HCT116 (cell line): ENCODE results near the gene XIAP. TPM values are rescaled to one million over a fixed set of nuclear protein-coding genes. Genes with fewer than 3 reads are reported as not detected.
A peak's percentile ranks its signal among the peaks of the same experiment; 100 is the strongest.

ENCODE experiments used
- ATAC-seq: fragments of 200-7000 bp; cut with Tn5 transposase; 2 replicates; pipeline ENCODE4 v1.9.1; 2020; ENCODE audit warnings: mild to moderate bottlenecking, moderate library complexity
- BruUV-seq: library from RNA; stranded (reverse); fragments of 400-500 nt; replicated peaks from 2 replicates; lab custom pipeline; 2021; lab: Mats Ljungman, UMichigan
- CTCF ChIA-PET: fragments of 300-600 bp; sonication (Branson Sonifier 250); formaldehyde crosslinking; loops from one replicate; lab custom pipeline; 2021; ENCODE audit warnings: antibody characterized with exemption; lab: Charles Lee
- POLR2A ChIA-PET: fragments of 300-600, 350-600 bp; sonication (Branson Sonifier 250); formaldehyde crosslinking; loops from one replicate; lab custom pipeline; 2021; ENCODE audit warnings: antibody characterized with exemption; lab: Charles Lee
- RAD21 ChIA-PET, 2 experiments: fragments of 300-600 bp; sonication (Branson Sonifier 250); formaldehyde crosslinking; loops; one replicate each; lab custom pipeline; 2023; ENCODE audit warnings: low total read pairs in 2 of 2; ENCODE audit not compliant: uncharacterized antibody in 2 of 2, unreplicated experiment in 2 of 2, low non-redundant PET in 1 of 2; lab: Charles Lee
- DNase-seq: peaks from one replicate; pipeline ENCODE4 v3.0.0-alpha.2; 2010; ENCODE audit warnings: low read depth, low spot score
- H2AFZ ChIP-seq: fragments of 200-600 bp; shearing (Covaris generic), sonication (generic); 2 replicates; pipeline ENCODE4 v1.6.1; 2017; ENCODE audit warnings: low read depth, mixed run types, mixed read lengths, antibody characterized with exemption, low read length; ENCODE audit not compliant: poor library complexity, severe bottlenecking
- H3K27ac ChIP-seq: 2 replicates; pipeline ENCODE4 v1.5.1; 2012; ENCODE audit warnings: low read depth, low read length
- H3K27me3 ChIP-seq: fragments of 200-600 bp; sonication (generic); 2 replicates; pipeline ENCODE4 v1.6.1; 2016; ENCODE audit warnings: mixed run types, low read length, mixed read lengths; ENCODE audit not compliant: insufficient read depth
- H3K36me3 ChIP-seq, 2 experiments: fragments of 200-500 bp in 1 of 2; fragments of 200-600 bp in 1 of 2; sonication (Bioruptor generic) in 1 of 2; sonication (generic) in 1 of 2; 2 replicates each; pipeline versions ENCODE4 v1.5.1 to v1.6.1; 2014 to 2016; ENCODE audit warnings: low read length in 2 of 2, inconsistent platforms in 1 of 2, mixed read lengths in 1 of 2, mixed run types in 1 of 2; ENCODE audit not compliant: insufficient read depth in 2 of 2, control insufficient read depth in 1 of 2
- H3K4me1 ChIP-seq, 2 experiments: fragments of 200-600 bp in 1 of 2; sonication (generic) in 1 of 2; 2 replicates each; pipeline versions ENCODE4 v1.5.1 to v1.6.1; 2012 to 2017; ENCODE audit warnings: low read length in 2 of 2, inconsistent platforms in 1 of 2, mild to moderate bottlenecking in 1 of 2, mixed read lengths in 1 of 2, mixed run types in 1 of 2, moderate library complexity in 1 of 2; ENCODE audit not compliant: insufficient read depth in 2 of 2, control insufficient read depth in 1 of 2
- H3K4me2 ChIP-seq: fragments of 200-600 bp; sonication (generic); 2 replicates; pipeline ENCODE4 v1.6.1; 2017; ENCODE audit warnings: mixed run types, low read length, mixed read lengths
- H3K4me3 ChIP-seq, 2 experiments: fragments of 200-600 bp in 1 of 2; sonication (generic) in 1 of 2; replicated peaks in 1 of 2; 2 replicates each; pipeline ENCODE4 v1.5.1; 2011 to 2016; ENCODE audit warnings: low read length in 2 of 2, control low read depth in 1 of 2, low read depth in 1 of 2, mild to moderate bottlenecking in 1 of 2, mixed read lengths in 1 of 2, mixed run types in 1 of 2
- H3K79me2 ChIP-seq: fragments of 200-600 bp; sonication (generic); 2 replicates; pipeline ENCODE4 v1.6.1; 2017; ENCODE audit warnings: mild to moderate bottlenecking, mixed run types, low read length, moderate library complexity, mixed read lengths; ENCODE audit not compliant: insufficient read depth
- H3K9ac ChIP-seq: fragments of 200-600 bp; sonication (generic); 2 replicates; pipeline ENCODE4 v1.6.1; 2016; ENCODE audit warnings: low read length, mixed read lengths
- H3K9me2 ChIP-seq: fragments of 200-600 bp; sonication (generic), shearing (Covaris generic); 2 replicates; pipeline ENCODE4 v1.6.1; 2017; ENCODE audit warnings: mixed run types, mild to moderate bottlenecking, moderate library complexity; ENCODE audit not compliant: insufficient read depth
- H3K9me3 ChIP-seq, 2 experiments: fragments of 200-500 bp in 1 of 2; fragments of 200-600 bp in 1 of 2; sonication (Bioruptor generic) in 1 of 2; sonication (generic) in 1 of 2; 2 replicates each; pipeline ENCODE4 v1.6.1; 2014 to 2017; ENCODE audit warnings: low read length in 2 of 2, mixed read lengths in 2 of 2, inconsistent platforms in 1 of 2, low read depth in 1 of 2, mild to moderate bottlenecking in 1 of 2, mixed run types in 1 of 2, moderate library complexity in 1 of 2; ENCODE audit not compliant: control insufficient read depth in 1 of 2, insufficient read depth in 1 of 2
- H4K20me1 ChIP-seq: fragments of 200-600 bp; sonication (generic), shearing (Covaris generic); 2 replicates; pipeline ENCODE4 v1.6.1; 2017; ENCODE audit warnings: mixed run types, mild to moderate bottlenecking, moderate library complexity; ENCODE audit not compliant: insufficient read depth
- CBX3 ChIP-seq: IDR thresholded peaks from 2 replicates; pipeline ENCODE4 v1.6.1; 2012; ENCODE audit warnings: low read depth
- CEBPB ChIP-seq: IDR thresholded peaks from 2 replicates; pipeline ENCODE4 v1.6.1; 2012; ENCODE audit warnings: low read depth
- EGR1 ChIP-seq: IDR thresholded peaks from 2 replicates; pipeline ENCODE4 v1.6.1; 2012; ENCODE audit warnings: low read depth
- ELF1 ChIP-seq: IDR thresholded peaks from 2 replicates; pipeline ENCODE4 v1.6.1; 2012; ENCODE audit warnings: low read depth, borderline replicate concordance
- EZH2 ChIP-seq: fragments of 200-600 bp; sonication (generic); IDR thresholded peaks from 2 replicates; pipeline ENCODE4 v1.6.1; 2017; ENCODE audit warnings: antibody characterized with exemption, mixed run types
- EZH2phosphoT487 ChIP-seq: fragments of 200-600 bp; IDR thresholded peaks from 2 replicates; pipeline ENCODE4 v1.6.1; 2018; ENCODE audit warnings: antibody characterized with exemption, borderline replicate concordance
- FOSL1 ChIP-seq: IDR thresholded peaks from 2 replicates; pipeline ENCODE4 v1.6.1; 2012; ENCODE audit warnings: low read depth
- JUND ChIP-seq: IDR thresholded peaks from 2 replicates; pipeline ENCODE4 v1.6.1; 2012
- POLR2A ChIP-seq: IDR thresholded peaks from 2 replicates; pipeline ENCODE4 v1.7.0; 2011; ENCODE audit warnings: borderline replicate concordance; ENCODE audit not compliant: insufficient read depth, insufficient read length; ENCODE audit errors: extremely low read depth
- SIN3A ChIP-seq: IDR thresholded peaks from 2 replicates; pipeline ENCODE4 v1.6.1; 2012; ENCODE audit warnings: low read depth
- SP1 ChIP-seq: IDR thresholded peaks from 2 replicates; pipeline ENCODE4 v1.6.1; 2012; ENCODE audit warnings: low read depth
- SRF ChIP-seq: IDR thresholded peaks from 2 replicates; pipeline ENCODE4 v1.6.1; 2012; ENCODE audit warnings: low read depth
- TCF7L2 ChIP-seq: IDR thresholded peaks from 2 replicates; pipeline ENCODE4 v1.7.0; 2011; ENCODE audit warnings: borderline replicate concordance, inconsistent platforms; ENCODE audit not compliant: insufficient read depth, insufficient read length; ENCODE audit errors: extremely low read depth
- YY1 ChIP-seq: IDR thresholded peaks from 2 replicates; pipeline ENCODE4 v1.6.1; 2011; ENCODE audit warnings: low read length, low read depth, moderate library complexity, mild to moderate bottlenecking; ENCODE audit not compliant: insufficient replicate concordance; ENCODE audit errors: extremely low read depth
- intact Hi-C: fragments of 100-400 bp; cut with micrococcal nuclease; formaldehyde crosslinking; loops from 2 replicates; pipeline ENCODE4 v1.10.0; 2022
- total RNA-seq: library from RNA; stranded (reverse); gene quantifications from one replicate; pipeline ENCODE4 v1.2.1, GENCODE V29; 2021; ENCODE audit not compliant: unreplicated experiment
- TF ChIP-seq, protein P1 (sequence below): IDR thresholded peaks from 2 replicates; pipeline ENCODE4 v1.6.1; 2012; ENCODE audit warnings: low read depth
- TF ChIP-seq, protein P2 (sequence below): IDR thresholded peaks from 2 replicates; pipeline ENCODE4 v1.6.1; 2012
- TF ChIP-seq, protein P3 (sequence below): IDR thresholded peaks from 2 replicates; pipeline ENCODE4 v1.6.1; 2012
- TF ChIP-seq, protein P4 (sequence below): IDR thresholded peaks from 2 replicates; pipeline ENCODE4 v1.6.1; 2011; ENCODE audit warnings: mild to moderate bottlenecking, low read length, moderate library complexity; ENCODE audit not compliant: insufficient replicate concordance; ENCODE audit errors: extremely low read depth

XIAP gene
- total RNA-seq, 1 experiment from 2014 or later, result 41.0 TPM

DNA sequence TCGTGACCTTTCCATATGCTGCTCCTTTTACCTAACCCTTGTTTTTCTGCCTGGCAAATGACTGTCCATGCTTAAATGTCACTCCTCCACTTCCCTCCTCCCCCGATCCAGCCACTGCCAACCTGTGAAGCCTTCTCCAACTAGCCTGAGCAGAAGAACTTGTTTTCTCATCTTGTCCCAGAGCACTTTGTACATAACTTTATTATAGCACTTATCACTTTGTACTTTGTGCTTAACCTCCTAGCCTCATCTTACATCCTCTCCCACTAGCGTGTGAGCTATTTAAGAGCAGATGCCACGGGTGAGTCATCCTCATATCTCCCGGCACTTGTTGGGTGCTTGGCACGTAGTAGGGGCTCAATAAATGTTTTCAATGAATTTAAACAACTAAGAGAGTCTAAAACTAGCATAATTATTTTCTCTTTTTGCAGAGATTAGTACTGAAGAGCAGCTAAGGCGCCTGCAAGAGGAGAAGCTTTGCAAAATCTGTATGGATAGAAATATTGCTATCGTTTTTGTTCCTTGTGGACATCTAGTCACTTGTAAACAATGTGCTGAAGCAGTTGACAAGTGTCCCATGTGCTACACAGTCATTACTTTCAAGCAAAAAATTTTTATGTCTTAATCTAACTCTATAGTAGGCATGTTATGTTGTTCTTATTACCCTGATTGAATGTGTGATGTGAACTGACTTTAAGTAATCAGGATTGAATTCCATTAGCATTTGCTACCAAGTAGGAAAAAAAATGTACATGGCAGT, 46.9 kb downstream of the XIAP start:
- H3K27ac ChIP-seq, result no peak overlapping the region
- H3K27me3 ChIP-seq, result no peaks in the 10 kb centered on the region
- intact Hi-C loops, result no loop called here
- no peaks in the 10 kb centered on the region for H3K79me2 ChIP-seq
- no peak overlapping the region for H2AFZ ChIP-seq
- no peaks in the 10 kb centered on the region for H3K9me2 ChIP-seq
- peak overlapping the region; percentile 23; the same call in 1 of the 2 replicates for H3K4me2 ChIP-seq
- ATAC-seq, result peak; percentile 25; the same call in 1 of the 2 replicates
- no peaks in the 10 kb centered on the region; a peak in 1 of 4 replicates for H3K36me3 ChIP-seq
- ChIA-PET CTCF (no interaction called here), RAD21 (no interaction called here), POLR2A (no interaction called here)
- no peaks in the 10 kb centered on the region for H4K20me1 ChIP-seq
- no TSS peak for BruUV-seq
- no peak overlapping the region for H3K4me3 ChIP-seq
- H3K4me1 ChIP-seq, result peaks cover 0 to 8% of the 10 kb centered on the region in 2 experiments; a peak in 3 of 4 replicates
- TF ChIP-seq SIN3A, result no peak
- no peak for TF ChIP-seq EZH2
- TF ChIP-seq CBX3, result no peak
- TF ChIP-seq CEBPB, result no peak
- TF ChIP-seq, protein P1, sequence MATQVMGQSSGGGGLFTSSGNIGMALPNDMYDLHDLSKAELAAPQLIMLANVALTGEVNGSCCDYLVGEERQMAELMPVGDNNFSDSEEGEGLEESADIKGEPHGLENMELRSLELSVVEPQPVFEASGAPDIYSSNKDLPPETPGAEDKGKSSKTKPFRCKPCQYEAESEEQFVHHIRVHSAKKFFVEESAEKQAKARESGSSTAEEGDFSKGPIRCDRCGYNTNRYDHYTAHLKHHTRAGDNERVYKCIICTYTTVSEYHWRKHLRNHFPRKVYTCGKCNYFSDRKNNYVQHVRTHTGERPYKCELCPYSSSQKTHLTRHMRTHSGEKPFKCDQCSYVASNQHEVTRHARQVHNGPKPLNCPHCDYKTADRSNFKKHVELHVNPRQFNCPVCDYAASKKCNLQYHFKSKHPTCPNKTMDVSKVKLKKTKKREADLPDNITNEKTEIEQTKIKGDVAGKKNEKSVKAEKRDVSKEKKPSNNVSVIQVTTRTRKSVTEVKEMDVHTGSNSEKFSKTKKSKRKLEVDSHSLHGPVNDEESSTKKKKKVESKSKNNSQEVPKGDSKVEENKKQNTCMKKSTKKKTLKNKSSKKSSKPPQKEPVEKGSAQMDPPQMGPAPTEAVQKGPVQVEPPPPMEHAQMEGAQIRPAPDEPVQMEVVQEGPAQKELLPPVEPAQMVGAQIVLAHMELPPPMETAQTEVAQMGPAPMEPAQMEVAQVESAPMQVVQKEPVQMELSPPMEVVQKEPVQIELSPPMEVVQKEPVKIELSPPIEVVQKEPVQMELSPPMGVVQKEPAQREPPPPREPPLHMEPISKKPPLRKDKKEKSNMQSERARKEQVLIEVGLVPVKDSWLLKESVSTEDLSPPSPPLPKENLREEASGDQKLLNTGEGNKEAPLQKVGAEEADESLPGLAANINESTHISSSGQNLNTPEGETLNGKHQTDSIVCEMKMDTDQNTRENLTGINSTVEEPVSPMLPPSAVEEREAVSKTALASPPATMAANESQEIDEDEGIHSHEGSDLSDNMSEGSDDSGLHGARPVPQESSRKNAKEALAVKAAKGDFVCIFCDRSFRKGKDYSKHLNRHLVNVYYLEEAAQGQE, result no peak
- no peak for TF ChIP-seq EGR1
- TF ChIP-seq FOSL1, result no peak
- no peak for TF ChIP-seq JUND
- TF ChIP-seq, protein P2, sequence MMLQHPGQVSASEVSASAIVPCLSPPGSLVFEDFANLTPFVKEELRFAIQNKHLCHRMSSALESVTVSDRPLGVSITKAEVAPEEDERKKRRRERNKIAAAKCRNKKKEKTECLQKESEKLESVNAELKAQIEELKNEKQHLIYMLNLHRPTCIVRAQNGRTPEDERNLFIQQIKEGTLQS, result no peak
- TF ChIP-seq SRF, result no peak
- no peak for TF ChIP-seq POLR2A
- TF ChIP-seq YY1, result no peak
- TF ChIP-seq, protein P3, sequence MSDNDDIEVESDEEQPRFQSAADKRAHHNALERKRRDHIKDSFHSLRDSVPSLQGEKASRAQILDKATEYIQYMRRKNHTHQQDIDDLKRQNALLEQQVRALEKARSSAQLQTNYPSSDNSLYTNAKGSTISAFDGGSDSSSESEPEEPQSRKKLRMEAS, result no peak
- TF ChIP-seq SP1, result no peak
- no peak for TF ChIP-seq EZH2phosphoT487
- TF ChIP-seq ELF1, result no peak
- no peak for TF ChIP-seq TCF7L2
- TF ChIP-seq, protein P4, sequence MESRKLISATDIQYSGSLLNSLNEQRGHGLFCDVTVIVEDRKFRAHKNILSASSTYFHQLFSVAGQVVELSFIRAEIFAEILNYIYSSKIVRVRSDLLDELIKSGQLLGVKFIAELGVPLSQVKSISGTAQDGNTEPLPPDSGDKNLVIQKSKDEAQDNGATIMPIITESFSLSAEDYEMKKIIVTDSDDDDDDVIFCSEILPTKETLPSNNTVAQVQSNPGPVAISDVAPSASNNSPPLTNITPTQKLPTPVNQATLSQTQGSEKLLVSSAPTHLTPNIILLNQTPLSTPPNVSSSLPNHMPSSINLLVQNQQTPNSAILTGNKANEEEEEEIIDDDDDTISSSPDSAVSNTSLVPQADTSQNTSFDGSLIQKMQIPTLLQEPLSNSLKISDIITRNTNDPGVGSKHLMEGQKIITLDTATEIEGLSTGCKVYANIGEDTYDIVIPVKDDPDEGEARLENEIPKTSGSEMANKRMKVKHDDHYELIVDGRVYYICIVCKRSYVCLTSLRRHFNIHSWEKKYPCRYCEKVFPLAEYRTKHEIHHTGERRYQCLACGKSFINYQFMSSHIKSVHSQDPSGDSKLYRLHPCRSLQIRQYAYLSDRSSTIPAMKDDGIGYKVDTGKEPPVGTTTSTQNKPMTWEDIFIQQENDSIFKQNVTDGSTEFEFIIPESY, result no peak
- no peak overlapping the region for H3K9ac ChIP-seq
- no peak for DNase-seq
- no peaks in the 10 kb centered on the region for H3K9me3 ChIP-seq
